CD4-positive, alpha-beta T cell (primary cell): Measurements from ENCODE around the gene SLIT2. TPM values are rescaled to one million over a fixed set of nuclear protein-coding genes. Genes with fewer than 3 reads are reported as not detected.

Experiments used
- ATAC-seq: fragments of 200-7000 bp; cut with Tn5 transposase; one replicate; pipeline ENCODE4 v1.10.0; 2022; ENCODE audit warnings: mild to moderate bottlenecking; ENCODE audit not compliant: poor library complexity
- CTCF ChIA-PET: fragments of 350-600 bp; sonication (Branson Sonifier 250); formaldehyde crosslinking; loops from one replicate; lab custom pipeline; 2021; ENCODE audit warnings: antibody characterized with exemption, inconsistent platforms; lab: Charles Lee
- POLR2A ChIA-PET: fragments of 350-600 bp; sonication (Branson Sonifier 250); formaldehyde crosslinking; loops from one replicate; lab custom pipeline; 2021; ENCODE audit warnings: antibody characterized with exemption, inconsistent platforms; lab: Charles Lee
- DNase-seq, 14 experiments: peaks; one replicate each; pipeline ENCODE4 v3.0.0-alpha.2; 2013 to 2020; ENCODE audit warnings: mixed read lengths in 2 of 14
- H3K27ac ChIP-seq, 2 donors: one replicate each; pipeline versions ENCODE4 v1.5.1 to v1.7.0; 2013; ENCODE audit warnings: low read length in 2 of 2, low read depth in 1 of 2, mild to moderate bottlenecking in 1 of 2
- H3K27me3 ChIP-seq, 2 experiments: 1 replicate in 1 of 2; 2 replicates in 1 of 2; pipeline versions ENCODE4 v1.6.1 to v1.7.0; 2013; ENCODE audit warnings: low read length in 2 of 2, control low read depth in 1 of 2, mild to moderate bottlenecking in 1 of 2, moderate library complexity in 1 of 2; ENCODE audit not compliant: insufficient read depth in 2 of 2, control insufficient read depth in 1 of 2
- H3K36me3 ChIP-seq: one replicate; pipeline ENCODE4 v1.6.1; 2013; ENCODE audit warnings: low read length, control low read depth; ENCODE audit not compliant: insufficient read depth
- H3K4me1 ChIP-seq: one replicate; pipeline ENCODE4 v1.6.1; 2013; ENCODE audit warnings: low read length, control low read depth; ENCODE audit not compliant: insufficient read depth
- H3K4me3 ChIP-seq: one replicate; pipeline ENCODE4 v1.5.1; 2013; ENCODE audit warnings: mild to moderate bottlenecking, low read length, moderate library complexity
- H3K9me3 ChIP-seq, 2 experiments: 1 replicate in 1 of 2; 2 replicates in 1 of 2; pipeline versions ENCODE4 v1.6.1 to v1.7.0; 2013; ENCODE audit warnings: low read length in 2 of 2, mild to moderate bottlenecking in 2 of 2, control low read depth in 1 of 2, moderate library complexity in 1 of 2; ENCODE audit not compliant: control insufficient read depth in 1 of 2, insufficient read depth in 1 of 2
- H3K27ac Mint-ChIP-seq: one replicate; pipeline ENCODE4 v1.8.0; 2020; ENCODE audit warnings: mixed read lengths
- H3K27me3 Mint-ChIP-seq: one replicate; pipeline ENCODE4 v1.8.0; 2021; ENCODE audit warnings: mixed read lengths
- H3K36me3 Mint-ChIP-seq: one replicate; pipeline ENCODE4 v1.8.0; 2021; ENCODE audit warnings: low read depth, mixed read lengths
- H3K4me1 Mint-ChIP-seq: one replicate; pipeline ENCODE4 v1.8.0; 2021; ENCODE audit warnings: low read depth, mixed read lengths
- H3K4me3 Mint-ChIP-seq: one replicate; pipeline ENCODE4 v1.8.0; 2020; ENCODE audit warnings: mild to moderate bottlenecking, mixed read lengths
- H3K9me3 Mint-ChIP-seq: one replicate; pipeline ENCODE4 v1.8.0; 2020; ENCODE audit warnings: mixed read lengths
- intact Hi-C, 2 experiments: fragments of 100-400 bp; cut with DNase I in 1 of 2; cut with micrococcal nuclease in 1 of 2; formaldehyde crosslinking; loops; one replicate each; pipeline versions ENCODE4 v1.15.1 to v1.9.0; 2023 to 2025; cut with DNase I, micrococcal nuclease
- total RNA-seq, 174 experiments: library from RNA in 2 of 174; stranded (reverse) in 2 of 174; gene quantifications; one replicate each; pipeline ENCODE4 v1.2.3 and lab custom pipeline; 2021 to 2026
- TF ChIP-seq, protein P1 (sequence below): fragments of 200-600 bp; IDR thresholded peaks from one replicate; pipeline ENCODE4 v1.8.0; 2022; ENCODE audit warnings: antibody characterized with exemption, mild to moderate bottlenecking

The SLIT2 gene
- total RNA-seq, 2 experiments from 2014 or later: not detected

GRCh38 chr4:20287246-20287645, 35.5 kb downstream of the SLIT2 start:
- intact Hi-C loops: no loop called here
- Mint-ChIP-seq H3K4me3 (no peak overlapping the region), H3K36me3 (no peaks in the 10 kb centered on the region), H3K27me3 (no peaks in the 10 kb centered on the region), H3K27ac (no peak overlapping the region), H3K9me3 (no peaks in the 10 kb centered on the region), H3K4me1 (no peaks in the 10 kb centered on the region)
- no peaks in the 10 kb centered on the region for H3K27me3 ChIP-seq
- CTCF ChIA-PET: no interaction called here
- DNase-seq (no peak), ATAC-seq (no peak)
- no peaks in the 10 kb centered on the region for H3K9me3 ChIP-seq
- no peaks in the 10 kb centered on the region for H3K4me1 ChIP-seq
- TF ChIP-seq, protein P1, sequence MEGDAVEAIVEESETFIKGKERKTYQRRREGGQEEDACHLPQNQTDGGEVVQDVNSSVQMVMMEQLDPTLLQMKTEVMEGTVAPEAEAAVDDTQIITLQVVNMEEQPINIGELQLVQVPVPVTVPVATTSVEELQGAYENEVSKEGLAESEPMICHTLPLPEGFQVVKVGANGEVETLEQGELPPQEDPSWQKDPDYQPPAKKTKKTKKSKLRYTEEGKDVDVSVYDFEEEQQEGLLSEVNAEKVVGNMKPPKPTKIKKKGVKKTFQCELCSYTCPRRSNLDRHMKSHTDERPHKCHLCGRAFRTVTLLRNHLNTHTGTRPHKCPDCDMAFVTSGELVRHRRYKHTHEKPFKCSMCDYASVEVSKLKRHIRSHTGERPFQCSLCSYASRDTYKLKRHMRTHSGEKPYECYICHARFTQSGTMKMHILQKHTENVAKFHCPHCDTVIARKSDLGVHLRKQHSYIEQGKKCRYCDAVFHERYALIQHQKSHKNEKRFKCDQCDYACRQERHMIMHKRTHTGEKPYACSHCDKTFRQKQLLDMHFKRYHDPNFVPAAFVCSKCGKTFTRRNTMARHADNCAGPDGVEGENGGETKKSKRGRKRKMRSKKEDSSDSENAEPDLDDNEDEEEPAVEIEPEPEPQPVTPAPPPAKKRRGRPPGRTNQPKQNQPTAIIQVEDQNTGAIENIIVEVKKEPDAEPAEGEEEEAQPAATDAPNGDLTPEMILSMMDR: no peak
- POLR2A ChIA-PET: no interaction called here
- H3K4me3 ChIP-seq: no peak overlapping the region
- no peak overlapping the region for H3K27ac ChIP-seq
- H3K36me3 ChIP-seq: no peaks in the 10 kb centered on the region

DNA sequence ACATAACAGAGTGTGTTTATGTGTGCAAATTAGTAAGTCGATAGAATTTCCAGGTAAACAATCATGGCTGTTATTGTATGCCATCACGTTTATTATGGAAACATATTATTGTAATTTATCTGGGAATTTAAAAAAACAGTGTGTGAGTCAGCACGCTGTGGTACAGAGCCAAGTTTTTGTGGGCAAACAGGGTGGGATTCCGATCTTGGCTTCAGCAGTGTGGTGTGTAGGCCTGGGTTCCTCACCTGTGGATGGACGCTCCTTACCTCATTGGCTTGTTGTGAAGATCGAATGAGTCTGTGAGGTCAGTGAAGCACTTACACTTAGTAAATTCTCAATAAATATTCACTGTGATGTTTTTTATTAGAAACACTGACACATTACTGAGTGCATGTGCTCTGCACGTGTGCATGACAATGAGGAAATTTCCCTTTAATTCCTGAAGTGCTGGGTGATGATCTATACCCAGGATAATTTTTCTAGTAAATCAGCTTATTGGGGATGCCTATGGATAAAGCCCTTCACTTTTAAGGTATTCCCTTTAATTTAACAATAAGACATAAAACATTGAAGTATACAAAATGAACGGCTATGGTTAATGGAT, 36.4 kb downstream of the SLIT2 start:
- H3K9me3 Mint-ChIP-seq: no peaks in the 10 kb centered on the region
- TF ChIP-seq, protein P1: no peak

DNA sequence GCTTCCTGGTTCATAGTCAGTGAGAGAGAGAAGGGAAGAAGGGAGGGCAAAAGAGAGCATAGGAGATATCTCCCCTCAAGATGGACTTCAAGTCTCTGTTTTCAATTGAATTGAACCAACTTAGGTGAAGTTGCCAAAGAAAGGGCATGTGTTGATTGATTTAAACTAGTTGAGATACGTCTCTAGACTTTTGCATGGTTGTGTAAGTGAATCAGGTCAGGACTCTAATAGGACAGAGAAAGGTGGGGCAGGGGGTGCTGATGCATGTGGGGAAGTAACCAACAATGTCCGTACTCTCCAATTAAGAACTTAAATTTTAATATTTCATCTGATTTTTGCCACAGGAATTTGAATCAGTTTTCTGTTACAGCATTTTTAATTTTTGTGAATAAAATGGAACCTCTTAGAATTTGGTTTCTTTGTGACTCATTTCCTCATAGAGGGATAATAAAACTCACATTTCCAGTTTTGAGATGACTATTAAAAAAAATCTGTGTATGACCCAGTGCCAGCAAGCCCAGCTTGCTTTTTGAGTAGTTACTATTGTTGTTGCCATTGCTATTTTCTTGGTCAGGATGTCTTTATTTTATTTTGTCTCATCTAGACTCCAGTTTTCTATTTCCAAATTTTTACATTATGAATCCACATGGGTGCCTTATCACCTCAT, 37.3 kb downstream of the SLIT2 start:
- ATAC-seq (no peak), DNase-seq (no peak)
- H3K36me3 ChIP-seq: no peaks in the 10 kb centered on the region
- no peaks in the 10 kb centered on the region for H3K4me1 ChIP-seq
- TF ChIP-seq, protein P1: no peak
- no peaks in the 10 kb centered on the region for H3K9me3 Mint-ChIP-seq
- no peak overlapping the region for H3K4me3 ChIP-seq
- no peaks in the 10 kb centered on the region for H3K4me1 Mint-ChIP-seq
- H3K27ac ChIP-seq: no peak overlapping the region
- H3K4me3 Mint-ChIP-seq: no peak overlapping the region
- POLR2A ChIA-PET: no interaction called here
- intact Hi-C loops: no loop called here
- H3K36me3 Mint-ChIP-seq: no peaks in the 10 kb centered on the region
- H3K27me3 Mint-ChIP-seq: no peaks in the 10 kb centered on the region
- H3K27me3 ChIP-seq: no peaks in the 10 kb centered on the region
- no peaks in the 10 kb centered on the region for H3K9me3 ChIP-seq
- CTCF ChIA-PET: no interaction called here
- H3K27ac Mint-ChIP-seq: no peak overlapping the region

More for the DNA sequence above, 36.4 kb downstream of the SLIT2 start:
- ChIA-PET POLR2A (no interaction called here), CTCF (no interaction called here)
- Mint-ChIP-seq H3K4me3 (no peak overlapping the region), H3K27me3 (no peaks in the 10 kb centered on the region), H3K4me1 (no peaks in the 10 kb centered on the region), H3K27ac (no peak overlapping the region), H3K36me3 (no peaks in the 10 kb centered on the region)
- no peak for DNase-seq
- intact Hi-C loops: no loop called here
- H3K36me3 ChIP-seq: no peaks in the 10 kb centered on the region
- no peaks in the 10 kb centered on the region for H3K4me1 ChIP-seq
- no peaks in the 10 kb centered on the region for H3K9me3 ChIP-seq
- no peak overlapping the region for H3K4me3 ChIP-seq
- H3K27ac ChIP-seq: no peak overlapping the region
- no peak for ATAC-seq
- no peaks in the 10 kb centered on the region for H3K27me3 ChIP-seq
